ENCODE data around the gene PPP2R2C. TPM values are rescaled to one million over a fixed set of nuclear protein-coding genes. Genes with fewer than 3 reads are reported as not detected.

The PPP2R2C gene
- total RNA-seq, 1 experiment from 2014 or later: not detected

DNA sequence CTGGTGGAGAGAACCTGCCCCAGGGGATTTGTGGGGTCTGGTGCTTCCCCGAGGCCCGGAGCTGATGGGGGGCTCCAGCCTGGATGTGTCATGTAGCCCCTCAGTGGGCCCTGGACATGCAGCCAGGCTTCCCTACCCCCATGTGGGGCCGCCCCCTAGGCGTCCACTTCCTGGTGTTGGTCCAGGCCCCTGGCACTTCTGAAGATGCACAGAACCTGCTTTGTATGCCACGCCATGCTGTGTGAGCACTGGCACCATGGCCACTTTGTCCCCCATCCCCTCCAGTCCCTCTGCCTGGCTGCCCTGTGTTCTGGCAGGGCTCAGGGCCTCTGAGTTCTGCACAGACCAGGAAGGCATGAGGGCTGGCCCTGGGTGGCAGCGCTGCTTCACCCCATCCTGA, 173.6 kb downstream of the PPP2R2C start:
- Histone ChIP-seq H3K9me3 (ENCODE audit: low read depth, low read length, poor library complexity, severe bottlenecking) (no peaks in the 10 kb centered on the region), H3K27me3 (replicated peaks; ENCODE audit: insufficient read depth, low read depth, low read length, poor library complexity) (no peaks in the 10 kb centered on the region), H3K36me3 (ENCODE audit: insufficient read depth, low read length, poor library complexity, severe bottlenecking) (no peaks in the 10 kb centered on the region), H3K4me1 (ENCODE audit: insufficient read depth, low read length, poor library complexity, severe bottlenecking) (no peaks in the 10 kb centered on the region), H3K27ac (ENCODE audit: low read depth, low read length, poor library complexity, severe bottlenecking) (no peak overlapping the region), H3K4me3 (ENCODE audit: low read depth, low read length, poor library complexity, severe bottlenecking) (no peak overlapping the region)
- CTCF ChIA-PET: no interaction called here
- no peak for DNase-seq (ENCODE audit: low spot score)
- intact Hi-C loops (cut with micrococcal nuclease; ENCODE audit: unreplicated experiment): no loop called here
- BruUV-seq (replicated peaks): no TSS peak
- POLR2A ChIA-PET (ENCODE audit: low non-redundant PET): no interaction called here
- TF ChIP-seq, protein P1, sequence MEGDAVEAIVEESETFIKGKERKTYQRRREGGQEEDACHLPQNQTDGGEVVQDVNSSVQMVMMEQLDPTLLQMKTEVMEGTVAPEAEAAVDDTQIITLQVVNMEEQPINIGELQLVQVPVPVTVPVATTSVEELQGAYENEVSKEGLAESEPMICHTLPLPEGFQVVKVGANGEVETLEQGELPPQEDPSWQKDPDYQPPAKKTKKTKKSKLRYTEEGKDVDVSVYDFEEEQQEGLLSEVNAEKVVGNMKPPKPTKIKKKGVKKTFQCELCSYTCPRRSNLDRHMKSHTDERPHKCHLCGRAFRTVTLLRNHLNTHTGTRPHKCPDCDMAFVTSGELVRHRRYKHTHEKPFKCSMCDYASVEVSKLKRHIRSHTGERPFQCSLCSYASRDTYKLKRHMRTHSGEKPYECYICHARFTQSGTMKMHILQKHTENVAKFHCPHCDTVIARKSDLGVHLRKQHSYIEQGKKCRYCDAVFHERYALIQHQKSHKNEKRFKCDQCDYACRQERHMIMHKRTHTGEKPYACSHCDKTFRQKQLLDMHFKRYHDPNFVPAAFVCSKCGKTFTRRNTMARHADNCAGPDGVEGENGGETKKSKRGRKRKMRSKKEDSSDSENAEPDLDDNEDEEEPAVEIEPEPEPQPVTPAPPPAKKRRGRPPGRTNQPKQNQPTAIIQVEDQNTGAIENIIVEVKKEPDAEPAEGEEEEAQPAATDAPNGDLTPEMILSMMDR (conservative IDR thresholded peaks at IDR 0.05; ENCODE audit: low read depth, low read length): no peak
- TF ChIP-seq EZH2 (IDR thresholded peaks at IDR 0.05; ENCODE audit: borderline replicate concordance, low read depth, low read length, poor library complexity, severe bottlenecking): no peak

DNA sequence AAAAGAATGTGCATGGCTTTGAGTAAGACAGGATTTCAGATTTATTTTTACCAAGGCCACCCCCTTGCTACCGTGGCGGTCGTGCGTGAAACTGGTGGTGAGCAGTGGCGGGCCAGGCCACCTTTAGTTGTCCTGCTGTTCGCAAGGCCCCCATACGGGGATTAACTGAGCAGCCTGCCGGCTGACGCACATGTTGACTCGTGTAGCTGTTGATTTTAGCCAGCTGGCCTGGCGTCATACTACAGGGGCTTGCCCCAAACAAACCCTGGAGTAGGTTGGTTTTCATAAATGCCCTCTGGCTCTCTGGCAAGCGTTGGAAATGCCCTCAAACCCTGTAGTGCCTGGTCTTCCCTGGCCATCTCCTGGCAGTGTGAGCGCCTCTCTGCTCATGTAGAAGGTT, 174.4 kb downstream of the PPP2R2C start:
- ChIA-PET POLR2A (ENCODE audit: low non-redundant PET) (no interaction called here), CTCF (no interaction called here)
- Histone ChIP-seq H3K27ac (ENCODE audit: low read depth, low read length, poor library complexity, severe bottlenecking) (no peak overlapping the region), H3K4me1 (ENCODE audit: insufficient read depth, low read length, poor library complexity, severe bottlenecking) (no peaks in the 10 kb centered on the region), H3K4me3 (ENCODE audit: low read depth, low read length, poor library complexity, severe bottlenecking) (no peak overlapping the region), H3K27me3 (replicated peaks; ENCODE audit: insufficient read depth, low read depth, low read length, poor library complexity) (no peaks in the 10 kb centered on the region), H3K36me3 (ENCODE audit: insufficient read depth, low read length, poor library complexity, severe bottlenecking) (no peaks in the 10 kb centered on the region), H3K9me3 (ENCODE audit: low read depth, low read length, poor library complexity, severe bottlenecking) (no peaks in the 10 kb centered on the region)
- intact Hi-C loops (cut with micrococcal nuclease; ENCODE audit: unreplicated experiment): no loop called here
- TF ChIP-seq, protein P1 (conservative IDR thresholded peaks at IDR 0.05; ENCODE audit: low read depth, low read length): no peak
- no peak for TF ChIP-seq EZH2 (IDR thresholded peaks at IDR 0.05; ENCODE audit: borderline replicate concordance, low read depth, low read length, poor library complexity, severe bottlenecking)
- BruUV-seq (replicated peaks): no TSS peak
- DNase-seq (ENCODE audit: low spot score): no peak

DNA sequence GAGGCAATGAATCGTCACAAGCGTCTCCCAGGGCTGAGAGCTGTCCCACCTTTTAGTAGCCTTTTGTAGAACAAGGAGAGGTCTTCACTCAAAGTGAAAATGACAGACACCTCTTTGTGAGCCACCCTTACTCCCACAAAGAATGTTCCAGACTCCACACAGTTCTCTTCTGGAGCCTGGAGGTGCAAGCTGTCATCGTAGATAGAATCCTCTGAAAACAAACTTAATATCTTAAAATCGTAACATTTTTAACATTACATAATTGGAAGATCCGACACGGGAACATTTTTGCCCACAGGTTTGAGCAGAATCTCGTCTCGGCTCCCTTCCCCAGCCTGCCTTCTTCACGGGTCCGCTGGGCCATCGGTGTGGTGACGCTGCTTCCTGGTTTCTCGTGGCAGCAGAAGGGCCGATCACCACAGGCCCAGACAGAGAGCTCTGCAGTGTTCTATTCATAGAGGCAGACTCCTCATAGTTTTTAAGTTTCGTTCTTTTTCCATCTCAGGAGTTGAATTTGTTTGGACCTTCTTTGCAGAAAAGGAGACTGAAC, 175.1 kb downstream of the PPP2R2C start:
- TF ChIP-seq, protein P1 (conservative IDR thresholded peaks at IDR 0.05; ENCODE audit: low read depth, low read length): no peak
- TF ChIP-seq EZH2 (IDR thresholded peaks at IDR 0.05; ENCODE audit: borderline replicate concordance, low read depth, low read length, poor library complexity, severe bottlenecking): no peak
- no TSS peak for BruUV-seq (replicated peaks)
- Histone ChIP-seq H3K36me3 (ENCODE audit: insufficient read depth, low read length, poor library complexity, severe bottlenecking) (no peaks in the 10 kb centered on the region), H3K4me1 (ENCODE audit: insufficient read depth, low read length, poor library complexity, severe bottlenecking) (no peaks in the 10 kb centered on the region), H3K27me3 (replicated peaks; ENCODE audit: insufficient read depth, low read depth, low read length, poor library complexity) (no peaks in the 10 kb centered on the region), H3K4me3 (ENCODE audit: low read depth, low read length, poor library complexity, severe bottlenecking) (no peak overlapping the region), H3K9me3 (ENCODE audit: low read depth, low read length, poor library complexity, severe bottlenecking) (no peaks in the 10 kb centered on the region), H3K27ac (ENCODE audit: low read depth, low read length, poor library complexity, severe bottlenecking) (no peak overlapping the region)
- no peak for DNase-seq (ENCODE audit: low spot score)
- POLR2A ChIA-PET (ENCODE audit: low non-redundant PET): no interaction called here
- CTCF ChIA-PET: no interaction called here
- intact Hi-C loops (cut with micrococcal nuclease; ENCODE audit: unreplicated experiment): no loop called here
